Type B pancreatic cell (in vitro differentiated cells): Measurements from ENCODE around the gene HTD2. TPM values are rescaled to one million over a fixed set of nuclear protein-coding genes. Genes with fewer than 3 reads are reported as not detected.
"Not testable (repeated sequence)": the region's sequence is repeated elsewhere in the genome, so short reads cannot be mapped to it uniquely, and the experiment has no call there.

Experiments
- DNase-seq: peaks from one replicate; pipeline ENCODE4 v3.0.0; 2021; ENCODE audit warnings: mixed read lengths; ENCODE audit not compliant: unreplicated experiment; ENCODE audit errors: extremely low spot score
- H3K27ac Mint-ChIP-seq: 2 replicates; pipeline ENCODE4 v1.8.0; 2021; ENCODE audit warnings: mild to moderate bottlenecking, mixed read lengths
- H3K27me3 Mint-ChIP-seq: 2 replicates; pipeline ENCODE4 v1.8.0; 2021; ENCODE audit warnings: mixed read lengths
- H3K36me3 Mint-ChIP-seq: 2 replicates; pipeline ENCODE4 v1.8.0; 2021; ENCODE audit warnings: mixed read lengths
- H3K4me1 Mint-ChIP-seq: one replicate; pipeline ENCODE4 v1.8.0; 2021; ENCODE audit warnings: mixed read lengths; ENCODE audit not compliant: unreplicated experiment
- H3K4me3 Mint-ChIP-seq: 2 replicates; pipeline ENCODE4 v1.8.0; 2021; ENCODE audit warnings: mild to moderate bottlenecking, mixed read lengths
- H3K9me3 Mint-ChIP-seq: 2 replicates; pipeline ENCODE4 v1.8.0; 2021; ENCODE audit warnings: mixed read lengths
- total RNA-seq: library from RNA; stranded (reverse); gene quantifications from 2 replicates; pipeline ENCODE4 v1.2.1, GENCODE V29; 2021; ENCODE audit warnings: low replicate concordance
- TF ChIP-seq, protein P1 (sequence below): fragments of 200-600 bp; sonication (generic); conservative IDR thresholded peaks from 2 replicates; pipeline ENCODE4 v1.5.0; 2021; ENCODE audit warnings: antibody characterized with exemption, mild to moderate bottlenecking

The HTD2 gene
- total RNA-seq, 1 donor from 2014 or later = 11.4 TPM

GRCh38 chr3:58274027-58274614 is 32.2 kb upstream of the HTD2 start:
- Mint-ChIP-seq H3K4me1 (no peaks in the 10 kb centered on the region), H3K9me3 (no peaks in the 10 kb centered on the region), H3K27me3 (no peaks in the 10 kb centered on the region), H3K27ac (no peak overlapping the region), H3K4me3 (no peak overlapping the region), H3K36me3 (peaks cover 56% of the 10 kb centered on the region)
- TF ChIP-seq, protein P1, sequence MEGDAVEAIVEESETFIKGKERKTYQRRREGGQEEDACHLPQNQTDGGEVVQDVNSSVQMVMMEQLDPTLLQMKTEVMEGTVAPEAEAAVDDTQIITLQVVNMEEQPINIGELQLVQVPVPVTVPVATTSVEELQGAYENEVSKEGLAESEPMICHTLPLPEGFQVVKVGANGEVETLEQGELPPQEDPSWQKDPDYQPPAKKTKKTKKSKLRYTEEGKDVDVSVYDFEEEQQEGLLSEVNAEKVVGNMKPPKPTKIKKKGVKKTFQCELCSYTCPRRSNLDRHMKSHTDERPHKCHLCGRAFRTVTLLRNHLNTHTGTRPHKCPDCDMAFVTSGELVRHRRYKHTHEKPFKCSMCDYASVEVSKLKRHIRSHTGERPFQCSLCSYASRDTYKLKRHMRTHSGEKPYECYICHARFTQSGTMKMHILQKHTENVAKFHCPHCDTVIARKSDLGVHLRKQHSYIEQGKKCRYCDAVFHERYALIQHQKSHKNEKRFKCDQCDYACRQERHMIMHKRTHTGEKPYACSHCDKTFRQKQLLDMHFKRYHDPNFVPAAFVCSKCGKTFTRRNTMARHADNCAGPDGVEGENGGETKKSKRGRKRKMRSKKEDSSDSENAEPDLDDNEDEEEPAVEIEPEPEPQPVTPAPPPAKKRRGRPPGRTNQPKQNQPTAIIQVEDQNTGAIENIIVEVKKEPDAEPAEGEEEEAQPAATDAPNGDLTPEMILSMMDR = no peak
- no peak for DNase-seq

- H3K4me3 Mint-ChIP-seq = no peak overlapping the region
- H3K27ac Mint-ChIP-seq = no peak overlapping the region
- no peak for DNase-seq
- peaks cover 50% of the 10 kb centered on the region for H3K36me3 Mint-ChIP-seq
- no peaks in the 10 kb centered on the region for H3K9me3 Mint-ChIP-seq
- H3K4me1 Mint-ChIP-seq = no peaks in the 10 kb centered on the region
- TF ChIP-seq, protein P1 = no peak
- no peaks in the 10 kb centered on the region for H3K27me3 Mint-ChIP-seq
Observed at GRCh38 chr3:58281069-58281468, 25.3 kb upstream of the HTD2 start.

DNA sequence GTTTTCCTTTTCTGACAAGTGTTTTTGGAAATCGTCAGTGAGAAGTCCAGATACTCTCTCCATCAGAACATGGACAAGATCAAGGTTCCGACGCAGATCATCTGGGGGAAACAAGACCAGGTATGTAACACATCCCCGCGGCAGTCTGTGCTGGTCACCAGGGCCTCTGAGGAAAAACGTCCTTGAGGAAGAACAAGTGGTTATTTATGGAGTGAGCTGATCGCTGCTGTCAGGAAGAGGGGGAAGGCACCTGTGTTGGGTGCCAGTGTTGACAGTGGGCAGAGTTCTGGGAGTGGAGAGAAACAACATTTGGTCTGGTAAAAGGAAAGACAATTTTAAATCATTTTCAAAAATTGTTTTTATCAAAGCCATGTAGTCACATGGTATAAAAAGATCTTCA is 21.0 kb upstream of the HTD2 start:
- Mint-ChIP-seq H3K36me3 (peaks cover 26% of the 10 kb centered on the region), H3K27me3 (no peaks in the 10 kb centered on the region), H3K4me1 (no peaks in the 10 kb centered on the region), H3K4me3 (no peak overlapping the region), H3K27ac (no peak overlapping the region), H3K9me3 (no peaks in the 10 kb centered on the region)
- no peak for DNase-seq
- TF ChIP-seq, protein P1 = no peak

GRCh38 chr3:58287354-58287753 is 19.0 kb upstream of the HTD2 start:
- no peak for DNase-seq
- no peaks in the 10 kb centered on the region for H3K9me3 Mint-ChIP-seq
- H3K27me3 Mint-ChIP-seq = no peaks in the 10 kb centered on the region
- no peak overlapping the region for H3K4me3 Mint-ChIP-seq
- H3K36me3 Mint-ChIP-seq = peaks cover 27% of the 10 kb centered on the region
- TF ChIP-seq, protein P1 = no peak
- no peak overlapping the region for H3K27ac Mint-ChIP-seq
- H3K4me1 Mint-ChIP-seq = no peaks in the 10 kb centered on the region

GRCh38 chr3:58288011-58288728 is 18.1 kb upstream of the HTD2 start:
- H3K27me3 Mint-ChIP-seq = no peaks in the 10 kb centered on the region
- DNase-seq = no peak

GRCh38 chr3:58288964-58289613 is 17.2 kb upstream of the HTD2 start:
- H3K27ac Mint-ChIP-seq, H3K27me3 Mint-ChIP-seq, H3K4me3 Mint-ChIP-seq, H3K9me3 Mint-ChIP-seq, DNase-seq, H3K4me1 Mint-ChIP-seq: not testable (repeated sequence)
- H3K36me3 Mint-ChIP-seq = peaks cover 21% of the 10 kb centered on the region

More at GRCh38 chr3:58288011-58288728, 18.1 kb upstream of the HTD2 start:
- Mint-ChIP-seq H3K4me1 (no peaks in the 10 kb centered on the region), H3K27ac (no peak overlapping the region), H3K9me3 (no peaks in the 10 kb centered on the region), H3K4me3 (no peak overlapping the region), H3K36me3 (peaks cover 27% of the 10 kb centered on the region)
- TF ChIP-seq, protein P1 = peak; percentile 42

DNA sequence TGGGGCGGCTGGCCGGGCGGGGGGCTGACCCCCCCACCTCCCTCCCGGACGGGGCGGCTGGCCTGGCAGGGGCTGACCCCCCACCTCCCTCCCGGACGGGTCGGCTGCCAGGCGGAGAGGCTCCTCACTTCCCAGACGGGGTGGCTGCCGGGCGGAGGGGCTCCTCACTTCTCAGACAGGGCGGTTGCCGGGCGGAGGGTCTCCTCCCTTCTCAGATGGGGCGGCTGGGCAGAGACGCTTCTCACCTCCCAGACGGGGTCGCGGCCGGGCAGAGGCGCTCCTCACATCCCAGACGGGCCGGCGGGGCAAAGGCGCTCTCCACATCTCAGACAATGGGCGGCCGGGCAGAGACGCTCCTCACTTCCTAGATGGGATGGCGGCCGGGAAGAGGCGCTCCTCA is 15.9 kb upstream of the HTD2 start:
- not testable (repeated sequence) for H3K4me1 Mint-ChIP-seq, H3K27me3 Mint-ChIP-seq, H3K4me3 Mint-ChIP-seq, H3K27ac Mint-ChIP-seq, DNase-seq, H3K9me3 Mint-ChIP-seq
- H3K36me3 Mint-ChIP-seq = peaks cover 17% of the 10 kb centered on the region
